Endodermal cell (in vitro differentiated cells): ENCODE results near the gene BBS10. TPM values are rescaled to one million over a fixed set of nuclear protein-coding genes. Genes with fewer than 3 reads are reported as not detected.
A peak's percentile ranks its signal among the peaks of the same experiment; 100 is the strongest.
"Not testable (repeated sequence)": the region's sequence is repeated elsewhere in the genome, so short reads cannot be mapped to it uniquely, and the experiment has no call there.

Source experiments
- DNase-seq: peaks from one replicate; pipeline ENCODE4 v3.0.0-alpha.2; 2017
- H3K27ac ChIP-seq: 2 replicates; pipeline ENCODE4 v1.5.1; 2013; ENCODE audit warnings: mild to moderate bottlenecking, low read depth, low read length, moderate library complexity
- H3K27me3 ChIP-seq: 2 replicates; pipeline ENCODE4 v1.6.1; 2013; ENCODE audit warnings: mild to moderate bottlenecking, low read length, moderate library complexity; ENCODE audit not compliant: insufficient read depth, control insufficient read depth, poor library complexity, severe bottlenecking
- H3K36me3 ChIP-seq: 2 replicates; pipeline ENCODE4 v1.7.0; 2013; ENCODE audit warnings: mild to moderate bottlenecking, low read length, moderate library complexity; ENCODE audit not compliant: control insufficient read depth, insufficient read depth
- H3K4me1 ChIP-seq: one replicate; pipeline ENCODE4 v1.7.0; 2013; ENCODE audit warnings: low read length; ENCODE audit not compliant: control insufficient read depth, insufficient read depth
- H3K4me3 ChIP-seq: 2 replicates; pipeline ENCODE4 v1.5.1; 2013; ENCODE audit warnings: mild to moderate bottlenecking, low read length, moderate library complexity
- H3K9ac ChIP-seq: 2 replicates; pipeline ENCODE4 v1.6.1; 2013; ENCODE audit warnings: mild to moderate bottlenecking, low read length, moderate library complexity; ENCODE audit not compliant: poor library complexity, severe bottlenecking; ENCODE audit errors: extremely low read depth
- H3K9me3 ChIP-seq: 2 replicates; pipeline ENCODE4 v1.6.1; 2013; ENCODE audit warnings: mild to moderate bottlenecking, low read length, moderate library complexity; ENCODE audit not compliant: control insufficient read depth
- H3K27ac Mint-ChIP-seq: 2 replicates; pipeline ENCODE4 v1.8.0; 2020; ENCODE audit warnings: mixed read lengths
- H3K27me3 Mint-ChIP-seq: 2 replicates; pipeline ENCODE4 v1.8.0; 2021; ENCODE audit warnings: mild to moderate bottlenecking, mixed read lengths; ENCODE audit not compliant: insufficient read depth
- H3K36me3 Mint-ChIP-seq: 2 replicates; pipeline ENCODE4 v1.8.0; 2020; ENCODE audit warnings: low read depth, mixed read lengths
- H3K4me1 Mint-ChIP-seq: 2 replicates; pipeline ENCODE4 v1.8.0; 2020; ENCODE audit warnings: mixed read lengths
- H3K4me3 Mint-ChIP-seq: 2 replicates; pipeline ENCODE4 v1.8.0; 2020; ENCODE audit warnings: mild to moderate bottlenecking, moderate library complexity, mixed read lengths
- H3K9me3 Mint-ChIP-seq: 2 replicates; pipeline ENCODE4 v1.8.0; 2020; ENCODE audit warnings: mild to moderate bottlenecking, mixed read lengths
- CTCF ChIP-seq: fragments of 200-600 bp; sonication (generic); conservative IDR thresholded peaks from 2 replicates; pipeline ENCODE4 v1.5.0; 2021; ENCODE audit warnings: antibody characterized with exemption, mild to moderate bottlenecking
- WGBS, 2 experiments: methylation state at CpG; one replicate each; pipeline versions ENCODE4 v1.1.5 to v1.1.7; 2013; ENCODE audit warnings: missing lambda C conversion rate in 2 of 2, mixed read lengths in 1 of 2; ENCODE audit not compliant: insufficient coverage in 1 of 2, insufficient read length in 1 of 2; 5-methylcytosine and 5-hydroxymethylcytosine counted together
- total RNA-seq, 2 donors: library from RNA; stranded (reverse); fragmentation: NEBNext Ultra II Directional in 1 of 2; extraction: Animal tissue kit (Norgen Biotek cat#: 25700) in 1 of 2; gene quantifications; 2 replicates in 1 of 2; 3 replicates in 1 of 2; pipeline ENCODE4 v1.2.1, GENCODE V29; 2021

BBS10 gene
- total RNA-seq, 2 donors from 2014 or later: 9.3 to 9.5 TPM

DNA sequence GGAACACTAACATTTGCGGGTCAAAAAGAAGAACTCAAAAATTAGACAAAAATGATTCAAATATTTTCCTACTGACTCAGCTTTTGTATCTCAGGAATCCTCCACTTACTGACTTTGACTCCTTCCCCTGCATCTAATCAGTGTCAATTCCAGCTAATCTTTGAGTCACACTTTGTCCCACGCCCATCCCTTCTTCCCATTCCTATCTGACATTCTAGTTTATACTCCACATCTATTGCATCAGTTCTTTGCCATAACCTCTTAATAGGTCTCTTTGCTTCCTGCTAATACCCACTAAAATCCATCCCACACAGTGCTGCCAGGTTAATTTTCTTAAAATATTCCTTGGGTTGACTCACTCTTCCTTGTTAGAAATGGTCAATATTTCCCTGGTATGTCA, 19.1 kb downstream of the BBS10 start:
- no peak for DNase-seq
- no peak overlapping the region for H3K9ac ChIP-seq
- H3K9me3 ChIP-seq: peaks cover 28% of the 10 kb centered on the region
- Mint-ChIP-seq H3K9me3 (peaks cover 33% of the 10 kb centered on the region), H3K4me1 (peaks cover 4% of the 10 kb centered on the region), H3K4me3 (no peak overlapping the region), H3K36me3 (peaks cover 5% of the 10 kb centered on the region), H3K27ac (no peak overlapping the region), H3K27me3 (no peaks in the 10 kb centered on the region)
- H3K4me3 ChIP-seq: peak overlapping the region; percentile 5
- H3K27ac ChIP-seq: no peak overlapping the region
- no peaks in the 10 kb centered on the region for H3K4me1 ChIP-seq
- peaks cover 3% of the 10 kb centered on the region for H3K36me3 ChIP-seq
- WGBS, 2 experiments: 84 to 88% methylated on average over 2 of the region's 2 CpGs
- TF ChIP-seq CTCF: no peak
- no peaks in the 10 kb centered on the region for H3K27me3 ChIP-seq

- H3K27ac Mint-ChIP-seq: peak overlapping the region; percentile 80
- H3K4me1 Mint-ChIP-seq, H3K36me3 ChIP-seq, H3K27ac ChIP-seq, H3K36me3 Mint-ChIP-seq, H3K27me3 ChIP-seq, H3K4me1 ChIP-seq, H3K27me3 Mint-ChIP-seq, H3K9ac ChIP-seq, H3K9me3 ChIP-seq: not testable (repeated sequence)
- peak; percentile 25 for DNase-seq
- 51 to 55% methylated on average over 7 to 29 of the region's 32 CpGs for WGBS, 2 experiments
- peak overlapping the region; percentile 14 for H3K4me3 ChIP-seq
- H3K4me3 Mint-ChIP-seq: peak overlapping the region; percentile 58
- peaks cover 27% of the 10 kb centered on the region for H3K9me3 Mint-ChIP-seq
These were observed 28.5 kb downstream of the BBS10 start for GRCh38 chr12:76319595-76320319.

DNA sequence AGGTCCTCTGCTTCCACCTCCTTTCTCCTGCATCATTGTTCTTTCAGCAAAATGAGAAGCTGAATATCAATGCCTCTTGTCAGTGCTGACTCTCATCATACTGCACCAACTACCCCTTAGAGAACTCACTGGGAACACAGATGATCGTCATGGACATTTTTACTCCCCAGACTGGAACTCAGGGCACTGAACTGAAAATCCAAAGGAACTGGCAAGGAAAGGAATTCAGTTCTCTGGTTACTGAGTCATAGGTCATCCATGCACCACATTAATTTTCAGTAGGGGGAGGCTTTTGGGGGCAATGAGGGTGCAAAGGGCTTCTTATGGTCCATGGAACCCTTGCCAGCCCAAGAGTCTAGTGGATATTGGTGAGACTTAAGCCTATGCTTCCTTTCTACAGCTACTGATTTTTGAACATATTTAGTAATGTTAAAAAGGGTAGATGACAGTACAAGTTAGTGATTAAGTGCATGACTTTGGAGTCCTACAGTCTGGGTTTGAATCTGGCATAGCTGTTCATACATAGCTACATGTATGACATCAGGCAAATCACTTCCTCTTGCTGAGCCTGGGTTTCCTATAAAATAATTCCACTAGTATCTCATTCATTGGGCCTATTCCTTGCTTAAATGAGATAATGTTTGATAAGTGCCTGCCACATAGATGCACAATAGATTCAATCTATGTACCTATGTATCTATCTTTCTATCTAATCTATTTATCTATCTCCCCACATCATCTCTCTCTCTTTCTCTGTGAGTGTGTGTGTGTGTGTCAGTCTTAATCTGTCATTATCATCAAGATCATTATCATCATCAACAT, 29.2 kb downstream of the BBS10 start:
- no peaks in the 10 kb centered on the region for H3K36me3 Mint-ChIP-seq
- H3K36me3 ChIP-seq: no peaks in the 10 kb centered on the region
- no peak overlapping the region for H3K27ac Mint-ChIP-seq
- no peaks in the 10 kb centered on the region for H3K4me1 ChIP-seq
- DNase-seq: no peak
- TF ChIP-seq CTCF: no peak
- 96 to 100% methylated on average over 1 of the region's 1 CpG for WGBS, 2 experiments
- no peaks in the 10 kb centered on the region for H3K4me1 Mint-ChIP-seq
- no peak overlapping the region for H3K9ac ChIP-seq
- H3K4me3 ChIP-seq: peak overlapping the region; percentile 14
- H3K27ac ChIP-seq: no peak overlapping the region
- peaks cover 25% of the 10 kb centered on the region for H3K9me3 Mint-ChIP-seq
- H3K27me3 Mint-ChIP-seq: peaks cover 8% of the 10 kb centered on the region
- H3K9me3 ChIP-seq: peaks cover 7% of the 10 kb centered on the region
- H3K27me3 ChIP-seq: no peaks in the 10 kb centered on the region
- H3K4me3 Mint-ChIP-seq: peak overlapping the region; percentile 58
